Activated T-helper 2 cell treated with anti-CD3 and anti-CD28 coated beads, Interferon-gamma antibody, Interleukin-2, Interleukin-4, amounts not matched to agents 10 μg/mL and 5 μg/mL and 100 μg/mL, durations not matched to agents 14 hours and 24 hours and 36 hours (primary cell): ENCODE measurements around the gene LECT2. TPM values are rescaled to one million over a fixed set of nuclear protein-coding genes. Genes with fewer than 3 reads are reported as not detected.

Experiments used
- DNase-seq: peaks from one replicate; pipeline ENCODE4 v3.0.0; 2021; ENCODE audit warnings: low spot score
- H3K27ac Mint-ChIP-seq: one replicate; pipeline ENCODE4 v1.8.0; 2021; ENCODE audit warnings: mixed read lengths
- H3K27me3 Mint-ChIP-seq: one replicate; pipeline ENCODE4 v1.8.0; 2021; ENCODE audit warnings: low read depth, mixed read lengths
- H3K36me3 Mint-ChIP-seq: one replicate; pipeline ENCODE4 v1.8.0; 2021; ENCODE audit warnings: low read depth, mixed read lengths
- H3K4me1 Mint-ChIP-seq: one replicate; pipeline ENCODE4 v1.8.0; 2021; ENCODE audit warnings: low read depth, mixed read lengths
- H3K4me3 Mint-ChIP-seq: one replicate; pipeline ENCODE4 v1.8.0; 2021; ENCODE audit warnings: low read depth, mild to moderate bottlenecking, moderate library complexity, mixed read lengths
- H3K9me3 Mint-ChIP-seq: one replicate; pipeline ENCODE4 v1.8.0; 2021; ENCODE audit warnings: mixed read lengths
- intact Hi-C: fragments of 100-400 bp; cut with micrococcal nuclease; formaldehyde crosslinking; loops from one replicate; pipeline ENCODE4 v1.15.1; 2023
- total RNA-seq: library from RNA; stranded (reverse); gene quantifications from 2 replicates; pipeline ENCODE4 v1.2.3, GENCODE V29; 2022

LECT2 gene
- total RNA-seq, 1 donor from 2014 or later: not detected

DNA sequence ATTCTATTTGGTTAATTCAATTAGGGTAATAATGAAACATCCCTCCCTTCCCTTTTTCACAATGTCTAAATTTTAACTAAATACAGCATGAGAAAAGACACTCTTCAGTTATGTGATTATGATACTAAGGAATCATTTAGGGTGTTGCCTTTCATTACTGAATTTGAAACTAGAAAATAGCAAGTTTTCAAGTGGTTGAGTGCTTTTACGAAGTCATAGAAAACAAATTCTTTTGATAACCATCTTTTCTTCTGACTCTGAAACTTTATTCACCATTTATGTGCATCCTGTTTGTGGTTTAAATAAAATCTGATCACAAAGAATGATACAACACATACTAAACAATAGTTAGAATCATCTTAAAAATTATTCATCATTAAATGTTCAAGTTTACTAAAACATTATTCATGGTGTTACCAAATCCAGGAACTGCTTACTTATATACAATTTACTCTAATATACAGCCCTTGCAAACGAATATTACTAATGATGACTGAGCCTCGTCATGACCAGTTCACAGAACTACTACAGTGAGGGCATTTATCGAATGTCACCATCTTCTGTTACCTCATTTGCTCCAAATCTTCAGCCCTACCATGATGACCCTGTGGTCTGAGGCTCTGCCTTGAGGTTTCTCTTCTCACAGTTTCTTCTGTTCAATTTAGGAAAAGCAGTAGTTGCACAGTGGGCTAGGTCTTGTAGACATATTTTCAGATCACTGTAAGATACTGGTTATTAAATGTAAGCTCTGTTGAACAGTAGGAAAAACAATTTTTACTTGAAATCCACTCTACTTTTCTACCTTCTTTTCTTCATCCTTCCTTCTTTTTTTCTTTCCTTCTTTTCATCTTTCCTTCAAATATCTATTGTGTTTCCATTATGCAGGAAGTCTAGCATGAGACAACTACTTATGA lies 40.8 kb downstream of the LECT2 start:
- intact Hi-C loops: loop anchor here (1.0 kb wide), 2 partner anchors 19 to 23 kb away; partner anchors contain the start of gene IL9
- H3K36me3 Mint-ChIP-seq: no peaks in the 10 kb centered on the region
- H3K4me1 Mint-ChIP-seq: peaks cover 36% of the 10 kb centered on the region
- H3K4me3 Mint-ChIP-seq: no peak overlapping the region
- peaks cover 57% of the 10 kb centered on the region for H3K27me3 Mint-ChIP-seq
- peaks cover 4% of the 10 kb centered on the region for H3K9me3 Mint-ChIP-seq
- peak overlapping the region; percentile 33 for H3K27ac Mint-ChIP-seq
- DNase-seq: peak; percentile 14

- intact Hi-C loops: no loop called here
- no peak overlapping the region for H3K4me3 Mint-ChIP-seq
- H3K4me1 Mint-ChIP-seq: peaks cover 9% of the 10 kb centered on the region
- DNase-seq: no peak
- no peaks in the 10 kb centered on the region for H3K9me3 Mint-ChIP-seq
- no peak overlapping the region for H3K27ac Mint-ChIP-seq
- peaks cover 50% of the 10 kb centered on the region for H3K27me3 Mint-ChIP-seq
- H3K36me3 Mint-ChIP-seq: no peaks in the 10 kb centered on the region
Measured at GRCh38 chr5:135905144-135905543, 49.6 kb downstream of the LECT2 start.

DNA sequence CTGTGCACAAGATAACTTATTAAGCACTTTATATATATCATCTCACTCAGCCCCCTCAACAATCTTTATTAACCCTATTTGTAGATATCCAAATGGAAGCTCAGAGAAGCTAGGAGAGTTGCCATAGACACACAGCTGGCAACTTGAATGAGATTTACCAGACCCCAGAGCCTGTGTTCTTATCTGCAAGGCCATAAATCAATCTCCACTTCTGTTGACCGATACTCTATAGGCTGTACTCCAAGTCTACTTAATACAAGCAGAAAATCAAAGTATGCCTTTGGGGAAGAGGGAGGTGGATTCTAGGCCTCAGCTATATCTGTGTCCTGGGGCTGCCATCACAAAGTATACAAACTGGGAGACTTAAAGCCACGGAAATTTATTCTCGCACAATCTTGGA lies 53.1 kb downstream of the LECT2 start:
- H3K9me3 Mint-ChIP-seq: no peaks in the 10 kb centered on the region
- H3K27me3 Mint-ChIP-seq: peaks cover 44% of the 10 kb centered on the region
- no peak overlapping the region for H3K4me3 Mint-ChIP-seq
- no peak for DNase-seq
- H3K4me1 Mint-ChIP-seq: peaks cover 2% of the 10 kb centered on the region
- intact Hi-C loops: no loop called here
- H3K27ac Mint-ChIP-seq: no peak overlapping the region
- H3K36me3 Mint-ChIP-seq: no peaks in the 10 kb centered on the region

DNA sequence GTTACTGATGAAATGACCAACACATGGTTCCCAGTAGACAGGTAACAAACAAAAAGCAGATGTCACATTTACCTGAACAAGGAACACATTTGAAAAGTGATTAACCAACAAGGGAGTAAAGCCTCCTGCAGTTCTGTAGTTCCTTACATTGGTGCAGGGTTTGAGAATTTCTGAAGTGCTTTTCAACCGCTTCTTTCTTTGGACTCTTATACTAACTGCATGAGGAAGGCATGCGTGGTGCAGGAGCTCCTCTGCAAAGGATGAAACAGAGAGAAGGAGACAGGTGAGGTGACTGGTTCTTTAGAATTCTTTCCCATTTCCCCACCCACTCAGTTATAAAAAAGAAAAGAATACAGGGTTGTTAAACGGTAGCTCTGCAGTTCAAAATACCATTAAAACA lies 54.5 kb downstream of the LECT2 start:
- H3K4me3 Mint-ChIP-seq: no peak overlapping the region
- no peaks in the 10 kb centered on the region for H3K9me3 Mint-ChIP-seq
- H3K4me1 Mint-ChIP-seq: peaks cover 11% of the 10 kb centered on the region
- H3K27ac Mint-ChIP-seq: no peak overlapping the region
- intact Hi-C loops: no loop called here
- peaks cover 47% of the 10 kb centered on the region for H3K27me3 Mint-ChIP-seq
- no peaks in the 10 kb centered on the region for H3K36me3 Mint-ChIP-seq
- DNase-seq: no peak

GRCh38 chr5:135898651-135899050 lies 56.1 kb downstream of the LECT2 start:
- Mint-ChIP-seq H3K9me3 (no peaks in the 10 kb centered on the region), H3K4me1 (peaks cover 14% of the 10 kb centered on the region), H3K36me3 (no peaks in the 10 kb centered on the region), H3K27ac (no peak overlapping the region), H3K4me3 (no peak overlapping the region), H3K27me3 (peaks cover 52% of the 10 kb centered on the region)
- DNase-seq: no peak
- intact Hi-C loops: no loop called here

Other genes with a start within 250 kb of the LECT2 start
- gene SLC25A48, start 120.3 kb downstream of the LECT2 start, total RNA-seq: not detected in 2 replicates
- 94.0 and 104 TPM in 2 replicates for gene IL9, start 59.1 kb downstream of the LECT2 start, total RNA-seq
- not detected in 2 replicates for gene TGFBI, start 74.0 kb upstream of the LECT2 start, total RNA-seq
- gene SMAD5, start 177.9 kb upstream of the LECT2 start, total RNA-seq: 19.7 and 21.7 TPM in 2 replicates
- gene SMIM32, start 238.2 kb upstream of the LECT2 start, total RNA-seq: not detected in 2 replicates